ENCODE data around the gene CHADL. TPM values are rescaled to one million over a fixed set of nuclear protein-coding genes. Genes with fewer than 3 reads are reported as not detected.

CHADL gene
- total RNA-seq, 1 experiment from 2014 or later, result 1.2 TPM

GRCh38 chr22:41206719-41207118 lies 34.0 kb downstream of the CHADL start:
- Histone ChIP-seq H2AFZ (ENCODE audit: low read length) (no peak overlapping the region), H3K4me2 (ENCODE audit: low read length) (no peak overlapping the region), H3K9me2 (replicated peaks; ENCODE audit: low read length) (no peaks in the 10 kb centered on the region), H4K20me1 (ENCODE audit: low read length) (no peaks in the 10 kb centered on the region), H3K4me3 (ENCODE audit: low read length) (no peak overlapping the region), H3K79me2 (ENCODE audit: low read length) (peaks cover 24% of the 10 kb centered on the region), H3K4me1 (ENCODE audit: insufficient read depth, low read length) (no peaks in the 10 kb centered on the region), H3K27ac (ENCODE audit: low read length) (no peak overlapping the region), H3K27me3 (ENCODE audit: low read length) (no peaks in the 10 kb centered on the region), H3F3A (ENCODE audit: low read length, unreplicated experiment) (no peaks in the 10 kb centered on the region), H3K36me3 (ENCODE audit: low read depth, low read length) (0 out of 2 replicates have a peak, but pooled peaks cover 3% of the 10 kb centered on the region), H3K9ac (ENCODE audit: low read length) (no peak overlapping the region), H3K9me3 (ENCODE audit: low read length) (no peaks in the 10 kb centered on the region)
- BruUV-seq (replicated peaks), result TSS peak; percentile 14
- DNase-seq, result no peak
- ATAC-seq, result no peak
- TF ChIP-seq EZH2 (IDR thresholded peaks at IDR 0.05; ENCODE audit: low read length, unreplicated experiment), result no peak
- TF ChIP-seq EZH2phosphoT487 (IDR thresholded peaks at IDR 0.05; ENCODE audit: borderline replicate concordance, low read length), result no peak
- no peak for TF ChIP-seq CTCF (conservative IDR thresholded peaks at IDR 0.05; ENCODE audit: low read depth, low read length)
- intact Hi-C loops (cut with micrococcal nuclease), result no loop called here
- CTCF ChIA-PET, result no interaction called here
- POLR2A ChIA-PET (ENCODE audit: unreplicated experiment), result no interaction called here

DNA sequence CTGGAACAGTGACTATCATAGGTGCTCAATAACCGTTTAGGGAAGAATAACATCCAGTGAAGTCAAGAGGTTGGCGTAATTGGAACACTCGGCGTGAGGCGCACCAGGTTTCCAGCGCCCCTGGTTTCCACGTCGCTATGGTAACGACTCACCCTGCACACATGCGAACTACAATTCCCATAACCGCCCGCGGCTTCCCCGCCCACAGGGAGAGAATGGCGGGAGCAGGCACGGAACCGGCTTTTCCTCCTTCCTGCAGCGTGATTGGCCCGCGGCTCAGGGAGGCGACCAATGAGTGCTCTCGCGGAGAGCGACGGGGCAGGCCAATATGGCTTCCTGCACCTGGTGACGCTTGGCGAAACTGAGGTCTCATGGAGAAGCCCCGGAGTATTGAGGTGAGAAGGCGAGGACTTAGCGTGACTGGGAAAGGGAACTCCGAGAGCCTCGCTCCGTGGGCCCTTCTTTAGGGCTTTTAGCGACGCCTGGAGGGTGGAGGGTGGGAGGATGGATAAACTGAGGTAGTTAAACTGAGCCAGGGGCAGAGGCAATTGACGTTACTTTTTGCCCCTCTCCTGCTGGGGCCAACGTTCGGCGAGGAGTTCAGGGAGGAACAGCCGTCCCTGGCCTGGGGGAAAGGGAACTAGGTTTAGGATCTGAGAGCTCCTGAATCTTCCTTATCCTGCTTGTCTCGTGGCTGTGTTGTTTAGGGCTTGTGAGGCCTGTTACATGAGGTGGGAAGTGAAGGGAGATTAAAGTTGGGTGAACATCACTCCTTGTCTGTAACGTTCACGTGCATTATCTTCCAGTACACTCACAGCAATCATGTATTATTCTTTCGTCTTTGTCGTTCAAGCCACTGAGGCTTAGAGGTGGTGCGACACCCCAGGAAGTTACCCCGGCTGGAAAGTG lies 35.5 kb downstream of the CHADL start, which contains the start of gene L3MBTL2:
TSS of gene L3MBTL2 (plus strand) at position 321 of the 909 bp plus-strand sequence. CDS start at position 372, 51 bp downstream.
- BruUV-seq (replicated peaks), result TSS peak; percentile 84
- H3F3A ChIP-seq (ENCODE audit: low read length, unreplicated experiment), result no peaks in the 10 kb centered on the region
- H3K4me3 ChIP-seq (ENCODE audit: low read length), result peak within 1 kb of the TSS; percentile 89
- ATAC-seq, result peak; percentile 100
- peaks cover 24% of the 10 kb centered on the region for H3K79me2 ChIP-seq (ENCODE audit: low read length)
- no peaks in the 10 kb centered on the region for H3K27me3 ChIP-seq (ENCODE audit: low read length)
- TF ChIP-seq CTCF (conservative IDR thresholded peaks at IDR 0.05; ENCODE audit: low read depth, low read length), result no peak
- TF ChIP-seq EZH2phosphoT487 (IDR thresholded peaks at IDR 0.05; ENCODE audit: borderline replicate concordance, low read length), result no peak
- no peak for TF ChIP-seq EZH2 (IDR thresholded peaks at IDR 0.05; ENCODE audit: low read length, unreplicated experiment)
- intact Hi-C loops (cut with micrococcal nuclease), result no loop called here
- no peaks in the 10 kb centered on the region for H4K20me1 ChIP-seq (ENCODE audit: low read length)
- CTCF ChIA-PET, result no interaction called here
- peak within 1 kb of the TSS; percentile 93 for H3K9ac ChIP-seq (ENCODE audit: low read length)
- H2AFZ ChIP-seq (ENCODE audit: low read length), result peak within 1 kb of the TSS; percentile 86
- peak within 1 kb of the TSS; percentile 40 for H3K27ac ChIP-seq (ENCODE audit: low read length)
- peak; percentile 95 for DNase-seq
- H3K4me2 ChIP-seq (ENCODE audit: low read length), result peak within 1 kb of the TSS; percentile 88
- H3K4me1 ChIP-seq (ENCODE audit: insufficient read depth, low read length), result no peaks in the 10 kb centered on the region
- H3K9me3 ChIP-seq (ENCODE audit: low read length), result no peaks in the 10 kb centered on the region
- H3K9me2 ChIP-seq (replicated peaks; ENCODE audit: low read length), result no peaks in the 10 kb centered on the region
- POLR2A ChIA-PET (ENCODE audit: unreplicated experiment), result no interaction called here
- no peaks in the 10 kb centered on the region for H3K36me3 ChIP-seq (ENCODE audit: low read depth, low read length)

DNA sequence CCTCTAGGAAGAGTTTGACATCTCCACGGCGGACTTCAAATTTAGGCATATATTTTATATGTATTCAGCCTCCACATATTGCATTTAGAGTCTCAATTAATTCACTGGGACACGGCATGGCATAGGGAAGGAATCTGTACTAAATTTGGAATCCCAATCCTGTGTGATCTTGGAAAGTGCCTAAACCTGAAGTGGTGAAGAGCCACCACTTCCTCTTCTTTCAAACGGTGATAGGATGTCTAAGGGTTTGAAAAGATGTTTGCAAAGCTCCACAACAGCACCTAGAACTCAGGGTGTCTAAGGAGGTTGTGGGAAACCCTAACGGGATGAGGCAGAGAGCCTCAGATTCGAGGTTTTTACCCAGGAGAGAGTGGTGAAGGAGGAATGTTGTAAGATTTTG lies 36.7 kb downstream of the CHADL start:
- BruUV-seq (replicated peaks), result no TSS peak
- TF ChIP-seq EZH2 (IDR thresholded peaks at IDR 0.05; ENCODE audit: low read length, unreplicated experiment) (no peak), EZH2phosphoT487 (IDR thresholded peaks at IDR 0.05; ENCODE audit: borderline replicate concordance, low read length) (no peak), CTCF (conservative IDR thresholded peaks at IDR 0.05; ENCODE audit: low read depth, low read length) (no peak)
- Histone ChIP-seq H3K4me1 (ENCODE audit: insufficient read depth, low read length) (no peaks in the 10 kb centered on the region), H3K4me3 (ENCODE audit: low read length) (no peak overlapping the region), H3K27ac (ENCODE audit: low read length) (no peak overlapping the region), H3K36me3 (ENCODE audit: low read depth, low read length) (no peaks in the 10 kb centered on the region), H3K9ac (ENCODE audit: low read length) (no peak overlapping the region), H3K79me2 (ENCODE audit: low read length) (peaks cover 24% of the 10 kb centered on the region), H3K27me3 (ENCODE audit: low read length) (no peaks in the 10 kb centered on the region), H3K4me2 (ENCODE audit: low read length) (no peak overlapping the region), H3K9me3 (ENCODE audit: low read length) (no peaks in the 10 kb centered on the region), H4K20me1 (ENCODE audit: low read length) (no peaks in the 10 kb centered on the region), H2AFZ (ENCODE audit: low read length) (no peak overlapping the region; the same call in 1 of the 2 replicates), H3K9me2 (replicated peaks; ENCODE audit: low read length) (no peaks in the 10 kb centered on the region), H3F3A (ENCODE audit: low read length, unreplicated experiment) (no peaks in the 10 kb centered on the region)
- ChIA-PET CTCF (no interaction called here), POLR2A (ENCODE audit: unreplicated experiment) (no interaction called here)
- intact Hi-C loops (cut with micrococcal nuclease), result no loop called here
- DNase-seq (no peak), ATAC-seq (no peak)

All from PC-3 (cell line).